Esophagus squamous epithelium (tissue), 5 donors: ENCODE measurements around the gene RGS13. TPM values are rescaled to one million over a fixed set of nuclear protein-coding genes. Genes with fewer than 3 reads are reported as not detected.
"Not testable (repeated sequence)": the region's sequence is repeated elsewhere in the genome, so short reads cannot be mapped to it uniquely, and the experiment has no call there.

Experiments
- DNase-seq: peaks from one replicate; lab custom pipeline; 2025; lab: John Stamatoyannopoulos, UW
- H3K27ac ChIP-seq, 4 donors: fragments of 200-600 bp; sonication (generic); one replicate each; pipeline ENCODE4 v1.5.1; 2016 to 2019; ENCODE audit warnings: mild to moderate bottlenecking in 1 of 4
- H3K27me3 ChIP-seq, 4 donors: fragments of 200-600 bp; sonication (generic); 1 replicate in 3 of 4; 2 replicates in 1 of 4; pipeline versions ENCODE4 v1.5.1 to v1.6.0; 2017 to 2021; ENCODE audit warnings: antibody characterized with exemption in 1 of 4
- H3K36me3 ChIP-seq, 3 donors: fragments of 200-600 bp; sonication (generic); one replicate each; pipeline ENCODE4 v1.5.1; 2016 to 2019
- H3K4me1 ChIP-seq, 3 donors: fragments of 200-600 bp; sonication (generic); one replicate each; pipeline ENCODE4 v1.5.1; 2017 to 2019
- H3K4me3 ChIP-seq, 4 donors: fragments of 200-600 bp; sonication (generic); 1 replicate in 3 of 4; 2 replicates in 1 of 4; pipeline ENCODE4 v1.5.1; 2016 to 2019; ENCODE audit warnings: mild to moderate bottlenecking in 2 of 4, moderate library complexity in 1 of 4
- H3K9me3 ChIP-seq, 3 donors: fragments of 200-600 bp; sonication (generic); one replicate each; pipeline ENCODE4 v1.5.1; 2016 to 2019
- CTCF ChIP-seq, 6 experiments: fragments of 450-650 bp in 4 of 6; fragments of 200-600 bp in 2 of 6; sonication (generic) in 2 of 6; IDR thresholded peaks; one replicate each; pipeline ENCODE4 v1.5.1; 2016 to 2019; ENCODE audit warnings: antibody characterized with exemption in 6 of 6, mild to moderate bottlenecking in 4 of 6, moderate library complexity in 4 of 6
- POLR2A ChIP-seq, 4 donors: fragments of 450-650 bp; IDR thresholded peaks; one replicate each; pipeline ENCODE4 v1.6.1; 2017; ENCODE audit warnings: antibody characterized with exemption in 4 of 4, mild to moderate bottlenecking in 4 of 4, moderate library complexity in 3 of 4
- WGBS, 2 donors: methylation state at CpG; one replicate each; pipeline ENCODE4 v1.1.5; 2018; 5-methylcytosine and 5-hydroxymethylcytosine counted together
- intact Hi-C: fragments of 100-400 bp; cut with DNase I; formaldehyde crosslinking; loops from one replicate; pipeline ENCODE4 v1.15.0; 2022
- total RNA-seq, 4 donors: library from RNA; depleted of rRNA; stranded (reverse); fragments of >200 nt; gene quantifications; one replicate each; pipeline ENCODE4 v1.1.0, GENCODE V29; 2016
- donor health status: DM: yes; HTN: yes; CAD: no.

Gene RGS13
- total RNA-seq, 4 donors from 2014 or later = 0.06 to 2.9 TPM; not detected in 2

DNA sequence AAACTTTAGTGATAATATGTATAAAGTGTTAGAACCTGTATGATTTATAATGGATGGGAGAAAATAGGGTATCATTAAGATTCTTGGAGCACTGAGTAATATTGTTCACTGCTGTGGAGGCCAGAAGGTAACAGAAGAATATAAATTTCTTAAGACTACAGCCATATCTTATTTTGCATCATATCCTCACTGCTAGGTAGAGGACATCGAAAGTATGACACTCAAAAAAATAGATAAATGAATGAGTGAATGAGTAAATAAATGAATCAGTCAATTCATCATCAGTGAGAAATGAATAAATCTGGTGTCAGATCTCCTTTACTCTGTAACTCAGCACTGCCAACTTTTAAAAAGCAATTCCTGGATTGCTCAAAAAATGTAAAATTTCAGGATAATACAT lies 33.2 kb downstream of the RGS13 start:
- Histone ChIP-seq H3K27ac (no peak overlapping the region), H3K36me3 (no peaks in the 10 kb centered on the region), H3K27me3 (no peaks in the 10 kb centered on the region), H3K4me1 (no peaks in the 10 kb centered on the region), H3K9me3 (no peaks in the 10 kb centered on the region), H3K4me3 (no peak overlapping the region)
- TF ChIP-seq POLR2A (IDR thresholded peaks at IDR 0.05) (no peak), CTCF (IDR thresholded peaks at IDR 0.05) (no peak)
- intact Hi-C loops = no loop called here
- no peak for DNase-seq
- WGBS, 2 donors = 33 to 71% methylated on average over 1 of the region's 1 CpG

- Histone ChIP-seq H3K4me3 (no peak overlapping the region), H3K4me1 (no peaks in the 10 kb centered on the region), H3K36me3 (no peaks in the 10 kb centered on the region), H3K27me3 (no peaks in the 10 kb centered on the region), H3K9me3 (no peaks in the 10 kb centered on the region), H3K27ac (no peak overlapping the region)
- DNase-seq = no peak
- 62 to 68% methylated on average over 1 of the region's 1 CpG for WGBS, 2 donors
- TF ChIP-seq CTCF (IDR thresholded peaks at IDR 0.05) = no peak
- no peak for TF ChIP-seq POLR2A (IDR thresholded peaks at IDR 0.05)
- intact Hi-C loops = no loop called here
These were observed 39.8 kb downstream of the RGS13 start for GRCh38 chr1:192675716-192676115.

DNA sequence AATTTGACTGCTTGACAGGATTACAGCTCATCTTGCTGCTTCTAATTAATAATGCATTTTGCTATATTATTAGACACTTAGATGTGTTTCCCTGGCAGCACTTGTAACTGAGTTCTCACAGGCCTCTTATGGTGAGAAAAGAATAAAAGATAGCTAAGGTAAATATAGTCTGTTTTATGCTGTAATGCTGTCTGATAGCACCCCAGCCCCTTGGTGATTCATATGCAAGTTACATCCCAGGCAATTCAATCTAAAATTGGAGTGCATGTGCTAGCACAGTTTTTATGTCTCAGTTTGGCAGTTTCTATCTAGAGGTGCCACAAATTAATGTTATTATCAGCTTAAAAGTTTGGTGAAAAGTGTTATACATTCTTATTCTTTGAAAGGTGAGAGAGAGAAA lies 42.2 kb downstream of the RGS13 start:
- no peaks in the 10 kb centered on the region for H3K36me3 ChIP-seq
- H3K9me3 ChIP-seq = no peaks in the 10 kb centered on the region
- H3K4me3 ChIP-seq = no peak overlapping the region
- H3K27me3 ChIP-seq = no peaks in the 10 kb centered on the region
- H3K4me1 ChIP-seq = no peaks in the 10 kb centered on the region
- H3K27ac ChIP-seq = no peak overlapping the region
- DNase-seq = no peak
- TF ChIP-seq CTCF (IDR thresholded peaks at IDR 0.05) (no peak), POLR2A (IDR thresholded peaks at IDR 0.05) (no peak)
- intact Hi-C loops = no loop called here

- intact Hi-C loops = no loop called here
- WGBS, 2 donors = 50 to 78% methylated on average over 1 of the region's 1 CpG
These were observed 46.4 kb downstream of the RGS13 start for GRCh38 chr1:192682335-192682734.

GRCh38 chr1:192683081-192683480 lies 47.1 kb downstream of the RGS13 start:
- H3K4me1 ChIP-seq, H3K4me3 ChIP-seq, DNase-seq, H3K27ac ChIP-seq, H3K27me3 ChIP-seq, H3K9me3 ChIP-seq, intact Hi-C loops, H3K36me3 ChIP-seq: not testable (repeated sequence)
- 95 to 99% methylated on average over 4 of the region's 4 CpGs for WGBS, 2 donors

More at GRCh38 chr1:192682335-192682734, 46.4 kb downstream of the RGS13 start:
- H3K27me3 ChIP-seq = no peaks in the 10 kb centered on the region
- no peaks in the 10 kb centered on the region for H3K9me3 ChIP-seq
- DNase-seq = no peak
- H3K36me3 ChIP-seq = no peaks in the 10 kb centered on the region
- H3K27ac ChIP-seq = no peak overlapping the region
- H3K4me3 ChIP-seq = no peak overlapping the region
- no peaks in the 10 kb centered on the region for H3K4me1 ChIP-seq
- no peak for TF ChIP-seq POLR2A (IDR thresholded peaks at IDR 0.05)
- no peak for TF ChIP-seq CTCF (IDR thresholded peaks at IDR 0.05)

DNA sequence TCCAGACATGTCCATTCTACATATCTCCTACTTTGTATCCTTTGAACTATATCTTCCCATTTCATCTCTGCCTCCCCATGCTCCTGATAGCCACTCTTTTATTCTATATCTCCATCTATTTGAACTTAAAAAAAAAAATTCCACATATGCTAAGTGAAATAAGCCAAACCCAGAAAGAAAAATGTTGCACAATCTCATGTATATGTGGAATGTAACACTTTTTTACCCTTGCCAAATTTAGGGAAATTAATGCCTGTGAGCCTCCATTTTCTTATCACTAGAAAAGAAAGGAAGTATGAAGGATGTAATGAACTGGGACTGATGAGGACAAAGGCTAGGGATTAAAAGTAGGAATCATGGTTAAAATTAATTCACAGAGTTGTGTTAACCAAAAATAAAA lies 53.5 kb downstream of the RGS13 start:
- Histone ChIP-seq H3K9me3 (no peaks in the 10 kb centered on the region), H3K36me3 (no peaks in the 10 kb centered on the region), H3K27me3 (no peaks in the 10 kb centered on the region), H3K4me3 (no peak overlapping the region), H3K4me1 (no peaks in the 10 kb centered on the region), H3K27ac (no peak overlapping the region)
- TF ChIP-seq CTCF (IDR thresholded peaks at IDR 0.05) = no peak
- TF ChIP-seq POLR2A (IDR thresholded peaks at IDR 0.05) = no peak
- no peak for DNase-seq
- intact Hi-C loops = no loop called here
